Measurements from ENCODE around the gene PDE1A. TPM values are rescaled to one million over a fixed set of nuclear protein-coding genes. Genes with fewer than 3 reads are reported as not detected.

Gene PDE1A
- total RNA-seq, 1 donor from 2014 or later, result 1.9 TPM

- H3K27me3 Mint-ChIP-seq (ENCODE audit: low read depth), result no peaks in the 10 kb centered on the region
- H3K9me3 Mint-ChIP-seq, result peaks cover 13% of the 10 kb centered on the region
- TF ChIP-seq CTCF (IDR thresholded peaks at IDR 0.05; ENCODE audit: unreplicated experiment), result no peak
- peaks cover 18% of the 10 kb centered on the region for H3K4me1 Mint-ChIP-seq
- peaks cover 2% of the 10 kb centered on the region for H3K36me3 Mint-ChIP-seq
- no peak overlapping the region for H3K4me3 Mint-ChIP-seq
- H3K27ac Mint-ChIP-seq, result no peak overlapping the region
- DNase-seq (ENCODE audit: low spot score in 2 of 2, unreplicated experiment in 2 of 2), result no peak
Measured at GRCh38 chr2:182324665-182325064, 102.2 kb downstream of the PDE1A start.

- Mint-ChIP-seq H3K36me3 (peaks cover 2% of the 10 kb centered on the region), H3K27me3 (ENCODE audit: low read depth) (no peaks in the 10 kb centered on the region), H3K4me1 (peaks cover 17% of the 10 kb centered on the region), H3K9me3 (peaks cover 13% of the 10 kb centered on the region), H3K27ac (no peak overlapping the region), H3K4me3 (no peak overlapping the region)
- DNase-seq (ENCODE audit: low spot score in 2 of 2, unreplicated experiment in 2 of 2), result no peak
- TF ChIP-seq CTCF (IDR thresholded peaks at IDR 0.05; ENCODE audit: unreplicated experiment), result no peak
Measured at GRCh38 chr2:182321096-182321495, 105.7 kb downstream of the PDE1A start.

- Mint-ChIP-seq H3K27ac (no peak overlapping the region), H3K9me3 (peaks cover 13% of the 10 kb centered on the region), H3K4me1 (peaks cover 16% of the 10 kb centered on the region), H3K4me3 (no peak overlapping the region), H3K36me3 (peaks cover 2% of the 10 kb centered on the region), H3K27me3 (ENCODE audit: low read depth) (no peaks in the 10 kb centered on the region)
- no peak for DNase-seq (ENCODE audit: low spot score in 2 of 2, unreplicated experiment in 2 of 2)
- TF ChIP-seq CTCF (IDR thresholded peaks at IDR 0.05; ENCODE audit: unreplicated experiment), result no peak
Measured at GRCh38 chr2:182319556-182320505, 107.0 kb downstream of the PDE1A start.

GRCh38 chr2:182318466-182319220 is 108.2 kb downstream of the PDE1A start:
- Mint-ChIP-seq H3K4me1 (peaks cover 9% of the 10 kb centered on the region), H3K27ac (no peak overlapping the region), H3K27me3 (ENCODE audit: low read depth) (no peaks in the 10 kb centered on the region), H3K36me3 (peaks cover 2% of the 10 kb centered on the region), H3K9me3 (peaks cover 13% of the 10 kb centered on the region), H3K4me3 (no peak overlapping the region)
- TF ChIP-seq CTCF (IDR thresholded peaks at IDR 0.05; ENCODE audit: unreplicated experiment), result no peak
- DNase-seq (ENCODE audit: low spot score in 2 of 2, unreplicated experiment in 2 of 2), result no peak

- H3K4me1 Mint-ChIP-seq, result peaks cover 1% of the 10 kb centered on the region
- peaks cover 9% of the 10 kb centered on the region for H3K9me3 Mint-ChIP-seq
- no peak for DNase-seq (ENCODE audit: low spot score in 2 of 2, unreplicated experiment in 2 of 2)
- H3K36me3 Mint-ChIP-seq, result no peaks in the 10 kb centered on the region
- no peaks in the 10 kb centered on the region for H3K27me3 Mint-ChIP-seq (ENCODE audit: low read depth)
- no peak overlapping the region for H3K4me3 Mint-ChIP-seq
- no peak for TF ChIP-seq CTCF (IDR thresholded peaks at IDR 0.05; ENCODE audit: unreplicated experiment)
- H3K27ac Mint-ChIP-seq, result no peak overlapping the region
Measured at GRCh38 chr2:182316950-182317349, 109.9 kb downstream of the PDE1A start.

All from mesothelial cell of epicardium (in vitro differentiated cells).